ENCODE measurements around the gene KIF16B.

The KIF16B gene

GRCh38 chr20:16491294-16491905 lies 81.8 kb downstream of the KIF16B start:
- DNase-seq (no peak), ATAC-seq (ENCODE audit: insufficient read depth, low read depth) (no peak)
- Histone ChIP-seq H3K36me3 (ENCODE audit: insufficient read depth, low read length) (no peaks in the 10 kb centered on the region), H3K4me1 (ENCODE audit: insufficient read depth, low read length) (no peaks in the 10 kb centered on the region), H3K27ac (ENCODE audit: low read length) (no peak overlapping the region), H4K20me1 (ENCODE audit: insufficient read depth, low read length) (no peaks in the 10 kb centered on the region), H3K4me2 (ENCODE audit: insufficient read depth, low read length) (no peak overlapping the region), H3K27me3 (ENCODE audit: insufficient read depth, low read length, poor library complexity) (no peaks in the 10 kb centered on the region), H3K4me3 (ENCODE audit: low read depth in 1 of 2, low read length in 2 of 2) (no peak overlapping the region), H3K79me2 (ENCODE audit: insufficient read depth, low read length) (no peaks in the 10 kb centered on the region), H3K9ac (ENCODE audit: low read depth, low read length) (no peak overlapping the region), H2AFZ (ENCODE audit: low read depth, low read length) (no peak overlapping the region), H3K9me3 (ENCODE audit: insufficient read depth, low read length, severe bottlenecking) (no peaks in the 10 kb centered on the region)
- TF ChIP-seq EZH2 (IDR thresholded peaks at IDR 0.05; ENCODE audit: borderline replicate concordance, low read depth, low read length, severe bottlenecking) = no peak
- no peak for TF ChIP-seq CTCF (IDR thresholded peaks at IDR 0.05; ENCODE audit: borderline replicate concordance, extremely low read depth, low read length, poor library complexity, severe bottlenecking)

GRCh38 chr20:16490696-16491095 lies 82.6 kb downstream of the KIF16B start:
- ATAC-seq (ENCODE audit: insufficient read depth, low read depth) (no peak), DNase-seq (no peak)
- Histone ChIP-seq H3K4me3 (ENCODE audit: low read depth in 1 of 2, low read length in 2 of 2) (no peak overlapping the region), H3K9me3 (ENCODE audit: insufficient read depth, low read length, severe bottlenecking) (no peaks in the 10 kb centered on the region), H3K4me2 (ENCODE audit: insufficient read depth, low read length) (no peak overlapping the region), H3K27ac (ENCODE audit: low read length) (no peak overlapping the region), H3K36me3 (ENCODE audit: insufficient read depth, low read length) (no peaks in the 10 kb centered on the region), H3K9ac (ENCODE audit: low read depth, low read length) (no peak overlapping the region), H3K4me1 (ENCODE audit: insufficient read depth, low read length) (no peaks in the 10 kb centered on the region), H3K79me2 (ENCODE audit: insufficient read depth, low read length) (no peaks in the 10 kb centered on the region), H4K20me1 (ENCODE audit: insufficient read depth, low read length) (no peaks in the 10 kb centered on the region), H2AFZ (ENCODE audit: low read depth, low read length) (no peak overlapping the region), H3K27me3 (ENCODE audit: insufficient read depth, low read length, poor library complexity) (no peaks in the 10 kb centered on the region)
- no peak for TF ChIP-seq EZH2 (IDR thresholded peaks at IDR 0.05; ENCODE audit: borderline replicate concordance, low read depth, low read length, severe bottlenecking)
- TF ChIP-seq CTCF (IDR thresholded peaks at IDR 0.05; ENCODE audit: borderline replicate concordance, extremely low read depth, low read length, poor library complexity, severe bottlenecking) = no peak

- no peak overlapping the region for H3K27ac ChIP-seq (ENCODE audit: low read length)
- no peak overlapping the region for H3K9ac ChIP-seq (ENCODE audit: low read depth, low read length)
- ATAC-seq (ENCODE audit: insufficient read depth, low read depth) (no peak), DNase-seq (no peak)
- TF ChIP-seq EZH2 (IDR thresholded peaks at IDR 0.05; ENCODE audit: borderline replicate concordance, low read depth, low read length, severe bottlenecking) = no peak
- TF ChIP-seq CTCF (IDR thresholded peaks at IDR 0.05; ENCODE audit: borderline replicate concordance, extremely low read depth, low read length, poor library complexity, severe bottlenecking) = no peak
- no peaks in the 10 kb centered on the region for H4K20me1 ChIP-seq (ENCODE audit: insufficient read depth, low read length)
- H3K36me3 ChIP-seq (ENCODE audit: insufficient read depth, low read length) = no peaks in the 10 kb centered on the region
- H3K79me2 ChIP-seq (ENCODE audit: insufficient read depth, low read length) = no peaks in the 10 kb centered on the region
- no peaks in the 10 kb centered on the region for H3K4me1 ChIP-seq (ENCODE audit: insufficient read depth, low read length)
- no peak overlapping the region for H2AFZ ChIP-seq (ENCODE audit: low read depth, low read length)
- H3K4me2 ChIP-seq (ENCODE audit: insufficient read depth, low read length) = no peak overlapping the region
- no peak overlapping the region for H3K4me3 ChIP-seq (ENCODE audit: low read depth in 1 of 2, low read length in 2 of 2)
- H3K27me3 ChIP-seq (ENCODE audit: insufficient read depth, low read length, poor library complexity) = no peaks in the 10 kb centered on the region
- H3K9me3 ChIP-seq (ENCODE audit: insufficient read depth, low read length, severe bottlenecking) = no peaks in the 10 kb centered on the region
Observed at GRCh38 chr20:16488616-16489015, 84.6 kb downstream of the KIF16B start.

Measured in DND-41 (cell line).